PC-9 (cell line): ENCODE data around the gene MRPL54. TPM values are rescaled to one million over a fixed set of nuclear protein-coding genes. Genes with fewer than 3 reads are reported as not detected.

Experiments
- BruUV-seq: library from RNA; stranded (reverse); fragments of 400-500 nt; replicated peaks from 2 replicates; lab custom pipeline; 2021; lab: Mats Ljungman, UMichigan
- CTCF ChIA-PET: fragments of 300-600 bp; sonication (Branson Sonifier 250); formaldehyde crosslinking; loops from one replicate; lab custom pipeline; 2022; ENCODE audit warnings: antibody characterized with exemption; lab: Charles Lee
- POLR2A ChIA-PET: fragments of 300-600 bp; sonication (Branson Sonifier 250); formaldehyde crosslinking; loops from one replicate; lab custom pipeline; 2022; ENCODE audit warnings: antibody characterized with exemption; ENCODE audit not compliant: unreplicated experiment; lab: Charles Lee
- DNase-seq, 2 experiments: peaks; one replicate each; pipeline versions ENCODE4 v3.0.0 to v3.0.0-alpha.2; 2015 to 2022; ENCODE audit warnings: mixed read lengths in 1 of 2
- H2AFZ ChIP-seq: fragments of 200-600 bp; sonication (generic); 2 replicates; pipeline ENCODE4 v1.8.1; 2017; ENCODE audit warnings: antibody characterized with exemption
- H3F3A ChIP-seq: fragments of 200-600 bp; sonication (generic); 2 replicates; pipeline ENCODE4 v1.8.1; 2017; ENCODE audit warnings: antibody characterized with exemption, mild to moderate bottlenecking, low read depth; ENCODE audit not compliant: insufficient read depth
- H3K27ac ChIP-seq: fragments of 200-600 bp; sonication (generic); 2 replicates; pipeline ENCODE4 v1.6.1; 2016; ENCODE audit warnings: mixed run types
- H3K27me3 ChIP-seq: fragments of 200-600 bp; sonication (generic); 2 replicates; pipeline ENCODE4 v1.6.1; 2016; ENCODE audit warnings: low read depth, mixed run types; ENCODE audit not compliant: insufficient read depth
- H3K36me3 ChIP-seq: fragments of 200-600 bp; sonication (generic); 2 replicates; pipeline ENCODE4 v1.6.1; 2016; ENCODE audit warnings: low read depth, mixed run types
- H3K4me1 ChIP-seq: fragments of 200-600 bp; sonication (generic); replicated peaks from 2 replicates; pipeline ENCODE4 v1.6.1; 2016; ENCODE audit warnings: mixed run types; ENCODE audit not compliant: insufficient read depth
- H3K4me2 ChIP-seq: fragments of 200-600 bp; sonication (generic); 2 replicates; pipeline ENCODE4 v1.6.1; 2017; ENCODE audit warnings: mixed run types
- H3K4me3 ChIP-seq: fragments of 200-600 bp; sonication (generic); 2 replicates; pipeline ENCODE4 v1.6.1; 2016; ENCODE audit warnings: mixed run types
- H3K79me2 ChIP-seq: fragments of 200-600 bp; sonication (generic); 2 replicates; pipeline ENCODE4 v1.6.1; 2017; ENCODE audit warnings: low read depth, mixed run types
- H3K9me2 ChIP-seq: fragments of 200-600 bp; sonication (generic); 2 replicates; pipeline ENCODE4 v1.8.1; 2017; ENCODE audit warnings: mild to moderate bottlenecking; ENCODE audit not compliant: insufficient read depth
- H3K9me3 ChIP-seq: fragments of 200-600 bp; sonication (generic); 2 replicates; pipeline ENCODE4 v1.8.1; 2016; ENCODE audit warnings: low read depth; ENCODE audit not compliant: insufficient read depth
- H4K20me1 ChIP-seq: fragments of 200-600 bp; sonication (generic); 2 replicates; pipeline ENCODE4 v1.8.1; 2017; ENCODE audit not compliant: insufficient read depth
- EZH2 ChIP-seq: fragments of 200-600 bp; sonication (generic); IDR thresholded peaks from 2 replicates; pipeline ENCODE4 v1.8.0; 2017; ENCODE audit warnings: antibody characterized with exemption, low read depth
- intact Hi-C: fragments of 100-400 bp; cut with micrococcal nuclease; formaldehyde crosslinking; loops from one replicate; pipeline ENCODE4 v1.10.0; 2022; ENCODE audit not compliant: unreplicated experiment
- total RNA-seq: library from RNA; stranded (reverse); gene quantifications from 2 replicates; pipeline ENCODE4 v1.2.3, GENCODE V29; 2021
- TF ChIP-seq, protein P1 (sequence below): fragments of 200-600 bp; sonication (generic); conservative IDR thresholded peaks from 2 replicates; pipeline ENCODE4 v1.6.1; 2017; ENCODE audit warnings: mixed run types, antibody characterized with exemption, mild to moderate bottlenecking, moderate library complexity

The MRPL54 gene
- total RNA-seq, 1 experiment from 2014 or later, result 31.6 TPM

DNA sequence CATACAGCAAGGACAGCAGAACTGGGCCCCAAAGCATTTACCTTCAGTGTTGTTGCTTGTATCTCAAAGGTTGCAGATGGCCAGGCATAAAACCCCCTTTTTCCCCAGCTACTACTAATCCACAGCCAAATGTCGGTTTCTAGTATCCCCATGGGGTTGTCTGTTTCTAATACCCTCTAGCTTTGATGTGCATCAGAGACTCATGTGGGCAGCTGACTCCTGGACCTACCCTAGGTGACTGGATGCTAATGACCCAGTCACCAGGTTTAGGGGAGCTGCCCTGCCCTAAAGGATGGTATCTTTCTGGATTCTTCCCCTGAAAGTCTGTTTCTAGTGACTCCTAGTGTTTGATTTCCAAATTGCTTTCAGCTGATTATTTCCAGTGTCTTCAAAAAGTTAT is 30.4 kb upstream of the MRPL54 start:
- DNase-seq, result no peak
- H3K4me3 ChIP-seq, result no peak overlapping the region
- no peak overlapping the region for H3K4me2 ChIP-seq
- no peaks in the 10 kb centered on the region for H3K9me3 ChIP-seq
- TF ChIP-seq, protein P1, sequence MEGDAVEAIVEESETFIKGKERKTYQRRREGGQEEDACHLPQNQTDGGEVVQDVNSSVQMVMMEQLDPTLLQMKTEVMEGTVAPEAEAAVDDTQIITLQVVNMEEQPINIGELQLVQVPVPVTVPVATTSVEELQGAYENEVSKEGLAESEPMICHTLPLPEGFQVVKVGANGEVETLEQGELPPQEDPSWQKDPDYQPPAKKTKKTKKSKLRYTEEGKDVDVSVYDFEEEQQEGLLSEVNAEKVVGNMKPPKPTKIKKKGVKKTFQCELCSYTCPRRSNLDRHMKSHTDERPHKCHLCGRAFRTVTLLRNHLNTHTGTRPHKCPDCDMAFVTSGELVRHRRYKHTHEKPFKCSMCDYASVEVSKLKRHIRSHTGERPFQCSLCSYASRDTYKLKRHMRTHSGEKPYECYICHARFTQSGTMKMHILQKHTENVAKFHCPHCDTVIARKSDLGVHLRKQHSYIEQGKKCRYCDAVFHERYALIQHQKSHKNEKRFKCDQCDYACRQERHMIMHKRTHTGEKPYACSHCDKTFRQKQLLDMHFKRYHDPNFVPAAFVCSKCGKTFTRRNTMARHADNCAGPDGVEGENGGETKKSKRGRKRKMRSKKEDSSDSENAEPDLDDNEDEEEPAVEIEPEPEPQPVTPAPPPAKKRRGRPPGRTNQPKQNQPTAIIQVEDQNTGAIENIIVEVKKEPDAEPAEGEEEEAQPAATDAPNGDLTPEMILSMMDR, result no peak; the same call in 1 of the 2 replicates
- no peak for TF ChIP-seq EZH2
- ChIA-PET CTCF (interaction anchor here (0.7 kb wide), 1 partner anchor 154 kb away, joined by 6 read pairs; no protein-coding TSS in a partner anchor), POLR2A (no interaction called here)
- no peaks in the 10 kb centered on the region for H3K36me3 ChIP-seq
- no peaks in the 10 kb centered on the region for H4K20me1 ChIP-seq
- no peaks in the 10 kb centered on the region for H3K9me2 ChIP-seq
- H3F3A ChIP-seq, result peaks cover 6% of the 10 kb centered on the region; the same call in 1 of the 2 replicates
- H3K27ac ChIP-seq, result no peak overlapping the region
- H3K79me2 ChIP-seq, result no peaks in the 10 kb centered on the region
- no peaks in the 10 kb centered on the region for H3K27me3 ChIP-seq
- H2AFZ ChIP-seq, result no peak overlapping the region
- BruUV-seq, result no TSS peak
- intact Hi-C loops, result no loop called here
- peaks cover 11% of the 10 kb centered on the region for H3K4me1 ChIP-seq

DNA sequence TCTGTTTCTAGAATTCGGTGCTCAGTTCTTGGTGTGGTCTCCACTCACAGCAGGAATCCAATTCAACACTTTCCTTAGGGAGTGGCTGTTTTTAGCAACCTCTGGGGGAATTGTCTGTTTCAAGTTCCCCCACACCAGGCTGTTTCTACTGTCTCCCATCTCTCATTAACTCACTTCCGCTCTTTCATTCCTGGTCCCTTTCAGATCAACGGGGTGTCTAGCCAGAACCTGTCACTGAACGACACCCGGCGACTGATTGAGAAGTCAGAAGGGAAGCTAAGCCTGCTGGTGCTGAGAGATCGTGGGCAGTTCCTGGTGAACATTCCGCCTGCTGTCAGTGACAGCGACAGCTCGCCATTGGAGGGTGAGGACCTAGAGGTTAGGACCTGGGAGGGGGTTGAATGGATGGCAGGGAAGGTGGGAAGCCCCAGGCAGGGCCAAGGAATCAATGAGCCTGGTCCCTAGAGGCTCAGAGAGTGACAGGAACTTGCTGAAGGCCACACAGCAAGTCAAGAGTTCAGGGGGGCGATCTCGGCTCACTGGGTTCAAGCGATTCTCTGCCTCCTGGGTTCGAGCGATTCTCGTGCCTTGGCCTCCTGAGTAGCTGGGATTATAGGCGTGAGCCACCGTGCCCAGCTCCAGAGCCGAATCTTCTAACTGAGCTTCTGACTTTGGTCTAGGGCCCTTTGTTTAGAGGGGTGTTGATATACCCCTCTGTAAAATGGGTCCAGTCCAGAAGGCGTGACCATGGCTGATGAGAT is 28.8 kb upstream of the MRPL54 start:
- no peak overlapping the region for H2AFZ ChIP-seq
- intact Hi-C loops, result no loop called here
- no peak for DNase-seq
- CTCF ChIA-PET, result no interaction called here
- H3K4me2 ChIP-seq, result no peak overlapping the region
- H3F3A ChIP-seq, result no peaks in the 10 kb centered on the region
- TF ChIP-seq, protein P1, result no peak
- TF ChIP-seq EZH2, result no peak
- no peaks in the 10 kb centered on the region; the same call in 1 of the 2 replicates for H3K4me1 ChIP-seq
- H3K27me3 ChIP-seq, result no peaks in the 10 kb centered on the region
- no peak overlapping the region for H3K4me3 ChIP-seq
- no peaks in the 10 kb centered on the region for H4K20me1 ChIP-seq
- POLR2A ChIA-PET, result no interaction called here
- H3K79me2 ChIP-seq, result no peaks in the 10 kb centered on the region
- H3K9me2 ChIP-seq, result no peaks in the 10 kb centered on the region
- H3K27ac ChIP-seq, result no peak overlapping the region
- H3K36me3 ChIP-seq, result no peaks in the 10 kb centered on the region
- no TSS peak for BruUV-seq
- no peaks in the 10 kb centered on the region for H3K9me3 ChIP-seq

DNA sequence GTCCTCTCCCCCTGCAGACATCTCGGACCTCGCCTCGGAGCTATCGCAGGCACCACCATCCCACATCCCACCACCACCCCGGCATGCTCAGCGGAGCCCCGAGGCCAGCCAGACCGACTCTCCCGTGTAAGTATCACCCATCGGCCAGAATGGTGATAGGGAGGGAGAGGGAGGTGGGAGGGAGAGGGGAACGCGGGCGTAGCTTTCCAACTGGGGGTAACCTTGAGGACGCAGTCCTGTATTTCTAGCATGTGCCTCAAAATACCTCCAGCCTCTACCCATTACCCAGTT is 28.2 kb upstream of the MRPL54 start:
- no peak for DNase-seq
- H3K9me3 ChIP-seq, result no peaks in the 10 kb centered on the region
- no peaks in the 10 kb centered on the region for H4K20me1 ChIP-seq
- no peak overlapping the region for H2AFZ ChIP-seq
- H3K4me2 ChIP-seq, result no peak overlapping the region
- no peak overlapping the region for H3K27ac ChIP-seq
- no peaks in the 10 kb centered on the region for H3K36me3 ChIP-seq
- CTCF ChIA-PET, result no interaction called here
- intact Hi-C loops, result no loop called here
- no peak overlapping the region for H3K4me3 ChIP-seq
- H3K9me2 ChIP-seq, result no peaks in the 10 kb centered on the region
- H3F3A ChIP-seq, result no peaks in the 10 kb centered on the region
- TF ChIP-seq EZH2, result no peak
- TF ChIP-seq, protein P1, result no peak
- H3K79me2 ChIP-seq, result no peaks in the 10 kb centered on the region
- POLR2A ChIA-PET, result no interaction called here
- H3K4me1 ChIP-seq, result no peaks in the 10 kb centered on the region
- no peaks in the 10 kb centered on the region for H3K27me3 ChIP-seq
- no TSS peak for BruUV-seq
